OCI-LY7 (cell line): ENCODE measurements around the gene AGPAT3. TPM values are rescaled to one million over a fixed set of nuclear protein-coding genes. Genes with fewer than 3 reads are reported as not detected.

Experiments
- BruUV-seq: library from RNA; stranded (reverse); fragments of 400-500 nt; replicated peaks from 2 replicates; lab custom pipeline; 2021; lab: Mats Ljungman, UMichigan
- CTCF ChIA-PET: fragments of 300-600 bp; sonication (Branson Sonifier 250); formaldehyde crosslinking; loops from one replicate; lab custom pipeline; 2022; ENCODE audit warnings: antibody characterized with exemption; ENCODE audit not compliant: unreplicated experiment; lab: Charles Lee
- POLR2A ChIA-PET: fragments of 300-600 bp; sonication (Branson Sonifier 250); formaldehyde crosslinking; loops from one replicate; lab custom pipeline; 2022; ENCODE audit warnings: antibody characterized with exemption; lab: Charles Lee
- DNase-seq: peaks from one replicate; pipeline ENCODE4 v3.0.0-alpha.2; 2015; ENCODE audit warnings: low spot score
- H2AFZ ChIP-seq: fragments of 200-600 bp; sonication (generic), shearing (Covaris generic); 2 replicates; pipeline ENCODE4 v1.6.1; 2014; ENCODE audit warnings: mild to moderate bottlenecking, antibody characterized with exemption, low read length, moderate library complexity
- H3K27ac ChIP-seq: fragments of 200-600 bp; sonication (generic); 2 replicates; pipeline ENCODE4 v1.5.1; 2014; ENCODE audit warnings: mixed run types, low read depth, mild to moderate bottlenecking, moderate library complexity, low read length, inconsistent platforms; ENCODE audit not compliant: poor library complexity, severe bottlenecking
- H3K36me3 ChIP-seq: fragments of 200-600 bp; sonication (generic); 2 replicates; pipeline ENCODE4 v1.6.1; 2014; ENCODE audit warnings: mild to moderate bottlenecking, antibody characterized with exemption, low read length, moderate library complexity, mixed read lengths; ENCODE audit not compliant: insufficient read depth
- H3K4me1 ChIP-seq: fragments of 200-600 bp; sonication (generic); 2 replicates; pipeline ENCODE4 v1.5.1; 2014; ENCODE audit warnings: mild to moderate bottlenecking, low read length; ENCODE audit not compliant: insufficient read depth, poor library complexity, severe bottlenecking
- H3K4me2 ChIP-seq: fragments of 200-600 bp; sonication (generic); 2 replicates; pipeline ENCODE4 v1.6.1; 2014; ENCODE audit warnings: mild to moderate bottlenecking, low read length
- H3K4me3 ChIP-seq: fragments of 200-600 bp; sonication (generic); 2 replicates; pipeline ENCODE4 v1.5.1; 2014; ENCODE audit warnings: mild to moderate bottlenecking, low read depth, low read length; ENCODE audit not compliant: poor library complexity, severe bottlenecking
- H3K79me2 ChIP-seq: fragments of 200-600 bp; sonication (generic); 2 replicates; pipeline ENCODE4 v1.6.1; 2016; ENCODE audit warnings: low read depth, mild to moderate bottlenecking, low read length, moderate library complexity, mixed read lengths; ENCODE audit not compliant: insufficient read depth
- H3K9me2 ChIP-seq: fragments of 200-600 bp; sonication (generic); 2 replicates; pipeline ENCODE4 v1.6.1; 2016; ENCODE audit warnings: mild to moderate bottlenecking, low read length, mixed read lengths; ENCODE audit not compliant: insufficient read depth
- H3K9me3 ChIP-seq: fragments of 200-600 bp; sonication (generic); 2 replicates; pipeline ENCODE4 v1.6.1; 2014; ENCODE audit warnings: mild to moderate bottlenecking, mixed run types, low read length, mixed read lengths
- H4K20me1 ChIP-seq: fragments of 200-600 bp; sonication (generic); 2 replicates; pipeline ENCODE4 v1.6.1; 2014; ENCODE audit warnings: mild to moderate bottlenecking, antibody characterized with exemption, low read length, moderate library complexity, mixed read lengths; ENCODE audit not compliant: insufficient read depth
- EZH2phosphoT487 ChIP-seq: fragments of 200-600 bp; sonication (generic); IDR thresholded peaks from 2 replicates; pipeline ENCODE4 v1.6.1; 2018; ENCODE audit warnings: low read depth, borderline replicate concordance, mild to moderate bottlenecking, mixed run types, antibody characterized with exemption, low read length, moderate library complexity, mixed read lengths
- intact Hi-C: fragments of 100-400 bp; cut with micrococcal nuclease; formaldehyde crosslinking; loops from one replicate; pipeline ENCODE4 v1.10.0; 2022; ENCODE audit not compliant: unreplicated experiment
- total RNA-seq, 2 experiments: library from RNA; depleted of rRNA in 1 of 2; stranded (reverse); fragments of >200 nt in 1 of 2; shearing (Covaris generic) in 1 of 2; gene quantifications; 2 replicates each; pipeline ENCODE4 v1.2.3, GENCODE V29; 2014 to 2022
- TF ChIP-seq, protein P1 (sequence below): fragments of 200-600 bp; sonication (generic); conservative IDR thresholded peaks from 2 replicates; pipeline ENCODE4 v1.5.1; 2014; ENCODE audit warnings: mild to moderate bottlenecking, antibody characterized with exemption, low read length, moderate library complexity, mixed read lengths

AGPAT3 gene
- total RNA-seq, 2 experiments from 2014 or later, result 9.2 to 33.4 TPM

DNA sequence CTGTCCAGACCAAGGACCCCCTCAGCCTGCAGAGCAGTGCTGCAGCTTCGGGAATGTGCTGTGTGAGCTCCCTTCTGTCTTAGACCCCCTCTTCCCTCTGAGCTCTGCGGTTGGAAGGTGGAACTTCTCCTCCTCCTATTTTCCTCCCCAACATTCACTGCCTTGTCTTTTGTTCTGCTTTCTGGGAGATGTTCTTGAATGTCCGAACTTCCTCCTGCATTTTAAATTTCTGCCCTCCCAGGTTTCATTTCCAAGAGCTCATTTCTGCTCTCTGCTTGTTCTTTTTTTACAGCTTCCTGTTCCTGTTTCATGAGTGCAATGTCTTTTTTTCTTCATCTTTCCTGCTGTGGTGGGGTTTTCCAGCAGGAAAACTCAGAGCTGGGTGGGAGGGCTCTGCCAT is 46.3 kb upstream of the AGPAT3 start:
- H3K36me3 ChIP-seq, result no peaks in the 10 kb centered on the region
- H3K9me3 ChIP-seq, result no peaks in the 10 kb centered on the region
- H4K20me1 ChIP-seq, result no peaks in the 10 kb centered on the region
- H3K27ac ChIP-seq, result peak overlapping the region; percentile 39
- peak; percentile 39 for DNase-seq
- H3K79me2 ChIP-seq, result no peaks in the 10 kb centered on the region
- H3K4me1 ChIP-seq, result peaks cover 31% of the 10 kb centered on the region
- TF ChIP-seq, protein P1, sequence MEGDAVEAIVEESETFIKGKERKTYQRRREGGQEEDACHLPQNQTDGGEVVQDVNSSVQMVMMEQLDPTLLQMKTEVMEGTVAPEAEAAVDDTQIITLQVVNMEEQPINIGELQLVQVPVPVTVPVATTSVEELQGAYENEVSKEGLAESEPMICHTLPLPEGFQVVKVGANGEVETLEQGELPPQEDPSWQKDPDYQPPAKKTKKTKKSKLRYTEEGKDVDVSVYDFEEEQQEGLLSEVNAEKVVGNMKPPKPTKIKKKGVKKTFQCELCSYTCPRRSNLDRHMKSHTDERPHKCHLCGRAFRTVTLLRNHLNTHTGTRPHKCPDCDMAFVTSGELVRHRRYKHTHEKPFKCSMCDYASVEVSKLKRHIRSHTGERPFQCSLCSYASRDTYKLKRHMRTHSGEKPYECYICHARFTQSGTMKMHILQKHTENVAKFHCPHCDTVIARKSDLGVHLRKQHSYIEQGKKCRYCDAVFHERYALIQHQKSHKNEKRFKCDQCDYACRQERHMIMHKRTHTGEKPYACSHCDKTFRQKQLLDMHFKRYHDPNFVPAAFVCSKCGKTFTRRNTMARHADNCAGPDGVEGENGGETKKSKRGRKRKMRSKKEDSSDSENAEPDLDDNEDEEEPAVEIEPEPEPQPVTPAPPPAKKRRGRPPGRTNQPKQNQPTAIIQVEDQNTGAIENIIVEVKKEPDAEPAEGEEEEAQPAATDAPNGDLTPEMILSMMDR, result no peak
- no peak for TF ChIP-seq EZH2phosphoT487
- peak overlapping the region; percentile 36; the same call in 1 of the 2 replicates for H2AFZ ChIP-seq
- H3K4me2 ChIP-seq, result peak overlapping the region; percentile 62
- CTCF ChIA-PET, result interaction anchor here (0.8 kb wide), 1 partner anchor 18 kb away, joined by 3 read pairs; no protein-coding TSS in a partner anchor
- intact Hi-C loops, result no loop called here
- no TSS peak for BruUV-seq
- H3K9me2 ChIP-seq, result no peaks in the 10 kb centered on the region
- H3K4me3 ChIP-seq, result peak overlapping the region; percentile 35
- POLR2A ChIA-PET, result interaction anchor here (0.7 to 1.8 kb wide), 4 partner anchors 18 to 74 kb away, joined by 3 to 6 read pairs (median 4); no protein-coding TSS in a partner anchor

DNA sequence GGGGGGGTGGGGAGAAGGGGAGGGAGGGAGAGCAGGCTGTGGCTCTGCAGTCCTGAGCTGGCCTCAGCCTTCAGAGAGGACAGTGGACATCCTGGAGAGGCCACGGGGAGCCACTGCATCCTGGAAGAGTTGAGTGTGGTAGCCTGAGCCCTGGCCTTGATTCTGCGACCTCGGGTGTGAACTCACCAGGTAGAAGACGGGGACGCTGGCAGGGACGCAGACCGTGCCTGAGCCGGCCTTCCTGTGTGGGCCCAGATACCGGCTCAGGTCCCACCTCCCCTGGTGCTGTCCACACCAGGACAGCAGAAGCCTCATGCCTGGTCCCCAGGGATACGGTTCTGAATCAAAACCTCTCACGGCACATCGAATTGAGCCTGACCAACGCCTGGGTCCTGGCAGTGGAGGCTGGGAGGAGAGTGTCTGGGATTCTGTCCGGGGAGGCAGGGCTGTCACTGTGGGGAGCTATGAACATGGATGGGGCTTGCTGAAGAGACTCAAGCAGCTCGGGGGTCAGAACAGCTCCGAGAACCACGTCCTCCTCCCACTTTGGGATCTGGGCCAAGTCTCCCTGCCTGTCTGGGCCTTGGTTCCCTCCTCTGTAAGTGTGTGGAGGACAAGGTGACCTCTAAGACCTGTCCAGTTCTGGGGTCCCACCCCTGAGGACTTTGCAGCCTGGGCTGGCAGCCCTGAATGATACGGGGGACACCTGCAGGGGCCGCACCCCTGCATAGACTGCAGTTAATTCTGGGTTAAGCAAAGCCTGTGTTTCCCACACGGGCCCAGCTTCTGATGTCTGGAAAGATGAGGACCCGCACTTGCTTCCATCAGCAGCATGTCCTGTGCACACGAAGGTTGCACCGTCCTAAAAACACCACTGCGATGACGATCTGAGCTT is 45.3 kb upstream of the AGPAT3 start:
- Histone ChIP-seq H3K4me2 (no peak overlapping the region), H3K79me2 (no peaks in the 10 kb centered on the region), H3K36me3 (no peaks in the 10 kb centered on the region), H3K4me3 (no peak overlapping the region), H3K4me1 (peaks cover 31% of the 10 kb centered on the region), H4K20me1 (no peaks in the 10 kb centered on the region), H3K9me2 (no peaks in the 10 kb centered on the region), H2AFZ (no peak overlapping the region), H3K9me3 (no peaks in the 10 kb centered on the region), H3K27ac (no peak overlapping the region)
- intact Hi-C loops, result no loop called here
- ChIA-PET POLR2A (interaction anchor here (0.6 to 1.6 kb wide), 2 partner anchors 46 to 73 kb away, joined by 4 to 5 read pairs; no protein-coding TSS in a partner anchor), CTCF (interaction anchor here (0.5 kb wide), 1 partner anchor 95 kb away, joined by 8 read pairs; no protein-coding TSS in a partner anchor)
- TF ChIP-seq, protein P1, result no peak
- TF ChIP-seq EZH2phosphoT487, result no peak
- BruUV-seq, result no TSS peak
- no peak for DNase-seq
